HG03469 (cell line): ENCODE measurements around the gene MARCKS.
"Not testable (repeated sequence)": the region's sequence is repeated elsewhere in the genome, so short reads cannot be mapped to it uniquely, and the experiment has no call there.

Experiments
- ATAC-seq: cut with Tn5 transposase; IDR thresholded peaks from one replicate; pipeline ENCODE4 v1.9.1; 2021; ENCODE audit warnings: mild to moderate bottlenecking, moderate library complexity, moderate number of reproducible peaks; ENCODE audit not compliant: unreplicated experiment

The MARCKS gene

DNA sequence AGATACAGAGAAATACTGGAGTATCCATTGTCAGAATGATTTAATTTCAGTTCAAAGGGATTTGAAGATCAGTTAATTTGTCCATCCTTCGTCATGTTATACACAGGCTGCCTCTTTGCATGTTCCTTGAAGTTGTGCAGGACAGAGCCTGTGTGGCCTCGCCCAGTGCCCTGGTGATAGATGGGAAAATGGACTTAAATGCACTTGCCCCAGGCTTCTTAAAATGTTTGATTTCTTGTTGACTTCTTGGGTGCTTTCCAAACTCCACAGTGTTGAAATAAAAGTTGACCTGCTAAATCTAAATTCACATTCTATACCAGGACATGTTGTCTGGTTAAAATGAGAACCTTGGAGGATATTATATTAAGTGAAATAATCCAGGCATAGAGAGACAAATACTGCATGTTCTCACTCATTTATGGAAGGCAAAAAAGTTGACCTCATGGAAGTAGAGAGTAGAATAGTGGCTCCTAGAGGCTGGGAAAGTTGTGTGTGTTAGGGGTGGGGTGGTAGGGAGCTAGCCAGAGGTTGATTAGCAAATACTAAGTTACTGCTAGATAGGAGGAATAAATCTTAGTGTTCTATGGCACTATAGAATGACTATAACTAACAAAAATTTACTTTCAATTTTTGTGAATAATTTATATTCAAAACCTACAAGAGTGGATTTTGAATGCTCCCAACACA is 25.3 kb downstream of the MARCKS start:
- ATAC-seq = no peak

GRCh38 chr6:113884011-113884410 is 26.9 kb downstream of the MARCKS start:
- ATAC-seq = no peak

DNA sequence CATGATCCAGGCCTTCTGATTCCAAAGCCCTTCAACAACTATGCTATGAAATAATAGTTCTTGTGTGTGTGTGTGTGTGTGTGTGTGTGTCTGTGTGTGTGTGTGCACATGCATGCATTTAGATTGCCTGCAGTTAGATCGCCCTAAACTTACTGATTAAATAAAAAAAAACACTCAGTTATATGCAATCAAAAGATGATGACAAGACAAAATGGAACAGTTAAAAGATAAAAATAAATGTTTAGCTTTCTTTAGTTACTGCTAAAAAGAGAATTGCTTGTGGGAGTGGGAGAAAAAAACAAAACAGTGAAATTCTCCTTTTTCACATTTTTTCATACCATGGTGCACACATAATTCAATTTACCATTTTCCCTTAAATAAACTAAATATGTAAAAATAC is 29.4 kb downstream of the MARCKS start:
- ATAC-seq = no peak

GRCh38 chr6:113888493-113888892 is 31.3 kb downstream of the MARCKS start:
- ATAC-seq = no peak

- ATAC-seq = no peak
Measured at GRCh38 chr6:113888956-113889630, 31.9 kb downstream of the MARCKS start.

DNA sequence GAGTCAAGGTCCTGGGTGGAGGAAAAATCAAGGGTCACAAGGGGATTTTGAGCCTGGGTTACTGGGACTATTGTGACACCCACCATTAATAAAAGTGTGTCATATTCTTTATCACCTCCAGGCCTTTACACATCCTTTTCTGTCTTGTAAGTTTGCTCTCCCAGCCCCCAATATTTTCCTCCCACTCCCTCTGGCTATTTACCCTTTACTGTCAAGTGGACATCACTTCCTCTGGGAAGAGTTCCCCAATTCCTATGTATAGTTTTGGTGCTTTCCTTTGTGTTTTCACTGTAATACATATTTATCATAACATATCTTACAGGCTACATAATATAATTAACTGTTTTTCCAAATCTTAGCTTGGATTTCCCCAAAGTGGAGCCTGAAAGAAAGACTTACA is 36.3 kb downstream of the MARCKS start:
- no peak for ATAC-seq

DNA sequence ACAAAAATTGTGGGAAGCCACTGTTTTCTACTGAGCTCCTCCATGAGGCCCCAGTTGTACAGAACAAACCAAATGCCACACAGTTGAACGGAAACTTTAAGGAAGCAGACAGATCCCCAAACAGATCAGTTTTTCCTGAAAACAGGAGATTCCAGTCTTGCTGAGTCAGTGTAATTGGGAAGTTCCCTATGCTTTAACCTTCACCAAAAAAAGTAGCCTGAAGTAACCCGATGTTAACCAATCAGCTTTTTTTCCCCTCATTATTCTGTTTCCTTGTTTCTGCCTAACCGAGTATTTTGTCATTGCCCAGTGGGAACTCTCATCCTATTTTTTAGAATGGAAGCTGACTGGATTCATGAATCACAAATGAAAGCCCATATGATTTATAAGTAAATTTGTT is 36.7 kb downstream of the MARCKS start:
- ATAC-seq = no peak

DNA sequence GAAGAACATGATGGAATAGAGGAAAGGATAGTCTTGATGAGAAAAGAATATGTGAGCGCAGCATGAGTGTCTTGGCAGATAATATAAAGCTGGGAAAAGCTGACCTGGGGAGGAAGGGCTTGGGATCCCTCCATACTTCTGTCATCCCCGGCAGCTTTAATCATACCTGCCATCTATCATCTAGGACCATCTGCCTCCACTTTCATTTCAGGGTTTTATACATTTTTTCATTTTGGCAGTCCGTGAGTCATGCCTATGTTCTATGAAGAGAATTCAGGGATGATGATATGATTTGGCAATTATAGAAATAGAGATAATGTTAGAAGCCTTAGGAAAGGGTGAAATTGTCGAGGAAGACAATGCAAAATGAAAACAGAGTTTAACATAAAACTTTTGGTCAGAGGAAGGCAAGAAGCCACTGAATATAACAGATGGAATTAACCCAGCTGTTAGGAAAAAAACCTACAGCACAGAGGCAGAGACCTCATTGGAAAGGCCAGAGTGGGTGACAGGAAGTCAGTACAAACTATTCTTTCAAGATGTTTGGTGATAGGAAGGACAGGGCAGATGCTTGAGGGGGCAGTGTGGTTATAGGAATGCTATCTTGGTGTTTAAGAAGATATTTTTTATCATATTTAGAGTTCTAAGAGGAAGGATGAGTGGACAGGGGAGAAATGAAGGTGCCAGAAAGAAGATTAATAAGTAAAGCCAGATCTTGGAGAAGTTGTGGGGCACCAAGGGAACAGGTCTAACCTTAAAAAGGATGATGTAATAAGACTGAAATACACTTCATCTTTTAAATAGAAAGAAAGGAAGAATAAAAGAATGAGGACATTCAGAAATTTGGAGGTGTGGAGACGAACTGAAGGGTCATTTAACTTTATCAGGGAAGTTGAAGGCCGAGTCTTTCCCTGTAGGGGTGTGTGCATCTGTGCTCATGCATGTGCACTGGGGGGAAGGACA is 37.8 kb downstream of the MARCKS start:
- no peak for ATAC-seq

DNA sequence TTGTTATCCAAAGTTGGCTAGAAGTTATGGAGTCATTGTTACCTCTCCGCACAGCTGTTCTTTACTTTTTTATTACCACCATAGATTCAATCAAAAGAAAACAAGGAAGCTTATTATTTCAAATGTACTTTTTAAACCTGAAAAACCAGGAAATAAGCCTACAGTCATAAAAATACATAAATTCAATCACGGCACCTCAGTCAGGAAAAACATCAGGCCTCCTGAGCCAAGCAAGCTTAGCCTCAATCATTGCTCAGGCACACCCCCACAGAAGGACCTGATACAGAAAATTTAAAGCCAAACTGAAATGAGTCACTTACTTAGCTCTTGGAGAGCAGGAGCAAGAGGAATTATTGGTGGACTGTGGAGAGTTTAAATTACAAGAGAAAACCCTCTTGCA is 44.3 kb downstream of the MARCKS start:
- no peak for ATAC-seq

DNA sequence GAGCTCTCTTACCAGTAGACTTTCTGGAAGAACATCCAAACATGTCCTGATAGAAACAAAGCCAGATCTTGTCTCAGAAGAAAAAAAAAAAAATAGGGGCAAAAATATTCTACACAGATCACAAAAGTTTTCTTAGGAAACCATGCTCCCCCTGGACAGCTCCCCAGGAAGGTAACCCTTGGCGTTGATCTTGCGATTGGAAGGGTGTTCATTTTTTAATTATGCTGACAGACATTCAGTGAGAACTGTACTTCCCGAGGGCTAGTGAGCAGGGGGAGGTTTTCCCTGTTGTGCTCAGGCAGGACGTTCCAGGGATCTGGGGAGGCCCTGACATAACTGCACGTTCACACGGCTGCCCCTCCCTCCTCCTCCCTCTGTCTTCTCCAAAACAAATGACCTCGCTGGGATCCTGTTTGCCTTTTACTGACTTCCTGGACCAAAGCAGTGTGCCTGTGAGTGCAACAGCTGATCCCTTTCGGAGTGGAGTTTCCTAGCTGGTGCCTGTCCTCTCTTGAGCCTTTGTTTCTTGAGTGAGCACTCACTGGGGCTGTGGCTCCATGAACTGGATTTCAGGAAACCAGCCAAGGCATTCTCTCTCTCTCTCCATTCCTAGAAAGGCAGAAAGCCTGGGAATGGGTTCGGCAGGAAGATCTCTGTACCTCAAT is 46.7 kb downstream of the MARCKS start:
- no peak for ATAC-seq

DNA sequence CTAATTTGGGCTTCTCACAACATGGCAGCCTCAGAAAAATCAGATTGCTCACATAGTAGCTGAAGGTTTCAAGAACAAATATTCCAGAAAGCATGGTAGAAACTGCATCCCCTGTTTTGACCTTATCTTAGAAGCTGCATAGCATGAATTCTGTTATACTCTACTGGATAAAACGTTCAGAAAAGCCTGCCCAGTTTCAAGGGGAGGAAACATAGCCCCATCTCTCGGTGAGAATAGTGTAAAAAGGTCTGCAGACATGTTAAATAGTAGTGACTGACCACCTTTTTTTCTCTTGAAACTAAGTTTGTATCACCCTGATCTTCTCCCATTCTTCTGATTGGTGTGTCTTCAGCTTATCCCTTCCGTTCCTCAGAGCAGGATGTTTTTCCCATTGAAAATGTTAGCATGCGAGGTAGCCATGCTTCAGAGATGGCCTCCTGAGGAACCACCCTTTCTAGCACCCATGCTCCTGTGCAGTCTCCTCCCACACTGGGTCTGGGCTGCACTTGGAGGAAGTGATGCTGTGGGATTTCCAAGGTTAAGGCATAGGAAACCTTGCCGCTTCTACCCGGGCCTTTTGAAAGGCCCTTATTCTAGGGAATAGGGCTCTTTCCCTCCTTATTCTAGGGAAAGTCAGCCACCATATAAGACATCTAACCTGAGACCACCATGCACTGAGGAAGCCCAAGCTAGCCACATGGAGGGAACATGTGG is 50.1 kb downstream of the MARCKS start:
- ATAC-seq = no peak

DNA sequence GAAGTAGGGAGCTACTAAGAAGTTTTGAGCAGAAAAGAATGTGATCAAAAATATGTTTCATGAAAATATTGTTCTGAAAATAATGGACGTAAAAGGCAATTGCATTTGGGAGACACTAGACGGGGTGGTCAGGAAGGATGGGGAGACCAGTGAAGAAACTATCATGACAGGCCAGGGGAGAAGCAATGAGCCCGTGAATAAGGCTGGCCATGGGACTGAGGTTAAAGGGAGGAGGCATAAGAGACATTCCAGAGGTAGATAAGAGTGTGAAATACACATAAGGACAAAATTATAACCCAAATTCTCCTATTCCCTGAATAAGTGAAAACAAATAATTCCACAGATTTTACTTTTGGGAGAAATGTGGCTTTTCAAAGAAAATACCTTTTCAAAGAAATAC is 51.7 kb downstream of the MARCKS start:
- no peak for ATAC-seq

GRCh38 chr6:113909224-113909856 is 52.2 kb downstream of the MARCKS start:
- no peak for ATAC-seq

GRCh38 chr6:113910285-113910684 is 53.1 kb downstream of the MARCKS start:
- ATAC-seq = not testable (repeated sequence)
